DMS79 (cell line): Measurements from ENCODE around the gene BMPER.

Experiments
- DNase-seq: peaks from one replicate; lab custom pipeline; 2025; lab: John Stamatoyannopoulos, UW

BMPER gene

GRCh38 chr7:33923440-33924229 is 18.3 kb downstream of the BMPER start:
- DNase-seq = no peak

- no peak for DNase-seq
Measured at GRCh38 chr7:33926535-33926934, 21.2 kb downstream of the BMPER start.

GRCh38 chr7:33928986-33929385 is 23.6 kb downstream of the BMPER start:
- no peak for DNase-seq

GRCh38 chr7:33932221-33932620 is 26.9 kb downstream of the BMPER start:
- no peak for DNase-seq

GRCh38 chr7:33932832-33933468 is 27.6 kb downstream of the BMPER start:
- peak; percentile 22 for DNase-seq

- DNase-seq = no peak
Measured at GRCh38 chr7:33933611-33934281, 28.4 kb downstream of the BMPER start.

- DNase-seq = no peak
Measured at GRCh38 chr7:33934391-33934790, 29.1 kb downstream of the BMPER start.

GRCh38 chr7:33936503-33936902 is 31.2 kb downstream of the BMPER start:
- no peak for DNase-seq

GRCh38 chr7:33937871-33938270 is 32.5 kb downstream of the BMPER start:
- no peak for DNase-seq

GRCh38 chr7:33939121-33939520 is 33.8 kb downstream of the BMPER start:
- DNase-seq = no peak

GRCh38 chr7:33940503-33940902 is 35.2 kb downstream of the BMPER start:
- no peak for DNase-seq

GRCh38 chr7:33941418-33941817 is 36.1 kb downstream of the BMPER start:
- DNase-seq = no peak

- DNase-seq = no peak
Measured at GRCh38 chr7:33946094-33946699, 40.9 kb downstream of the BMPER start.

GRCh38 chr7:33950047-33950714 is 44.8 kb downstream of the BMPER start:
- no peak for DNase-seq

GRCh38 chr7:33952824-33953223 is 47.5 kb downstream of the BMPER start:
- no peak for DNase-seq

GRCh38 chr7:33958104-33958503 is 52.8 kb downstream of the BMPER start:
- DNase-seq = no peak

- no peak for DNase-seq
Measured at GRCh38 chr7:33959676-33960075, 54.3 kb downstream of the BMPER start.

- no peak for DNase-seq
Measured at GRCh38 chr7:33961948-33962347, 56.6 kb downstream of the BMPER start.

GRCh38 chr7:33964417-33965182 is 59.3 kb downstream of the BMPER start:
- no peak for DNase-seq

- no peak for DNase-seq
Measured at GRCh38 chr7:33965183-33965744, 59.9 kb downstream of the BMPER start.

GRCh38 chr7:33968591-33968990 is 63.3 kb downstream of the BMPER start:
- DNase-seq = no peak
